HG03354 (cell line): ENCODE measurements around the gene ZNF532.
"Not testable (repeated sequence)": the region's sequence is repeated elsewhere in the genome, so short reads cannot be mapped to it uniquely, and the experiment has no call there.

ENCODE experiments used
- ATAC-seq: cut with Tn5 transposase; IDR thresholded peaks from one replicate; pipeline ENCODE4 v1.9.1; 2021; ENCODE audit warnings: mild to moderate bottlenecking; ENCODE audit not compliant: unreplicated experiment, poor library complexity, severe bottlenecking

Gene ZNF532

GRCh38 chr18:59022167-59022945, 157.7 kb downstream of the ZNF532 start:
- no peak for ATAC-seq

- no peak for ATAC-seq
Measured at GRCh38 chr18:59024829-59025228, 160.2 kb downstream of the ZNF532 start.

- ATAC-seq, result not testable (repeated sequence)
Measured at GRCh38 chr18:59025532-59025931, 160.9 kb downstream of the ZNF532 start.

GRCh38 chr18:59026364-59026763, 161.7 kb downstream of the ZNF532 start:
- ATAC-seq, result no peak

- ATAC-seq, result no peak
Measured at GRCh38 chr18:59026831-59027410, 162.2 kb downstream of the ZNF532 start.

GRCh38 chr18:59029663-59030429, 165.2 kb downstream of the ZNF532 start:
- ATAC-seq, result no peak

- ATAC-seq, result no peak
Measured at GRCh38 chr18:59032308-59032707, 167.6 kb downstream of the ZNF532 start.

- ATAC-seq, result no peak
Measured at GRCh38 chr18:59033359-59033758, 168.7 kb downstream of the ZNF532 start.

- ATAC-seq, result no peak
Measured at GRCh38 chr18:59033974-59034373, 169.3 kb downstream of the ZNF532 start.

- no peak for ATAC-seq
Measured at GRCh38 chr18:59035591-59035990, 170.9 kb downstream of the ZNF532 start.
